Effector CD8-positive, alpha-beta T cell (primary cell): ENCODE measurements around the gene PES1.
"Not testable (repeated sequence)": the region's sequence is repeated elsewhere in the genome, so short reads cannot be mapped to it uniquely, and the experiment has no call there.

Experiments used
- DNase-seq: peaks from one replicate; lab custom pipeline; 2025; lab: John Stamatoyannopoulos, UW

Gene PES1

GRCh38 chr22:30575859-30576258 lies 15.9 kb downstream of the PES1 start:
- no peak for DNase-seq

GRCh38 chr22:30574997-30575671 lies 16.6 kb downstream of the PES1 start:
- no peak for DNase-seq

GRCh38 chr22:30574095-30574981 lies 17.4 kb downstream of the PES1 start, which contains the start of gene GAL3ST1:
Gene GAL3ST1, minus strand, starts transcription at chr22:30574665. Its CDS starts 17,273 bp downstream, at chr22:30557392.
- DNase-seq, result no peak

GRCh38 chr22:30573594-30574094 lies 18.1 kb downstream of the PES1 start:
- DNase-seq, result no peak

GRCh38 chr22:30572840-30573593 lies 18.7 kb downstream of the PES1 start:
- DNase-seq, result no peak

GRCh38 chr22:30572210-30572609 lies 19.5 kb downstream of the PES1 start:
- no peak for DNase-seq

GRCh38 chr22:30569674-30570202 lies 22.0 kb downstream of the PES1 start:
- no peak for DNase-seq

GRCh38 chr22:30568137-30568805 lies 23.4 kb downstream of the PES1 start:
- DNase-seq, result no peak

GRCh38 chr22:30567277-30567676 lies 24.4 kb downstream of the PES1 start:
- DNase-seq, result not testable (repeated sequence)

GRCh38 chr22:30566125-30566524 lies 25.6 kb downstream of the PES1 start:
- no peak for DNase-seq

- DNase-seq, result no peak
Observed at GRCh38 chr22:30565341-30565740, 26.4 kb downstream of the PES1 start.

- DNase-seq, result no peak
Observed at GRCh38 chr22:30564761-30565119, 27.0 kb downstream of the PES1 start.

GRCh38 chr22:30564045-30564760 lies 27.5 kb downstream of the PES1 start:
- no peak for DNase-seq

GRCh38 chr22:30562366-30562765 lies 29.3 kb downstream of the PES1 start:
- no peak for DNase-seq

GRCh38 chr22:30561402-30562189 lies 30.1 kb downstream of the PES1 start:
- DNase-seq, result no peak

- not testable (repeated sequence) for DNase-seq
Observed at GRCh38 chr22:30560643-30561202, 31.0 kb downstream of the PES1 start.

GRCh38 chr22:30559889-30560288 lies 31.8 kb downstream of the PES1 start:
- no peak for DNase-seq

GRCh38 chr22:30557243-30557642 lies 34.5 kb downstream of the PES1 start:
- DNase-seq, result no peak

- no peak for DNase-seq
Observed at GRCh38 chr22:30556388-30556787, 35.3 kb downstream of the PES1 start.
